Inferior parietal cortex (tissue), 1 donor: ENCODE results near the gene SLC4A3.
"Not testable (repeated sequence)": the region's sequence is repeated elsewhere in the genome, so short reads cannot be mapped to it uniquely, and the experiment has no call there.

Experiments
- DNase-seq: peaks from one replicate; pipeline ENCODE4 v3.0.0-alpha.2; 2016; ENCODE audit errors: extremely low spot score

The SLC4A3 gene

DNA sequence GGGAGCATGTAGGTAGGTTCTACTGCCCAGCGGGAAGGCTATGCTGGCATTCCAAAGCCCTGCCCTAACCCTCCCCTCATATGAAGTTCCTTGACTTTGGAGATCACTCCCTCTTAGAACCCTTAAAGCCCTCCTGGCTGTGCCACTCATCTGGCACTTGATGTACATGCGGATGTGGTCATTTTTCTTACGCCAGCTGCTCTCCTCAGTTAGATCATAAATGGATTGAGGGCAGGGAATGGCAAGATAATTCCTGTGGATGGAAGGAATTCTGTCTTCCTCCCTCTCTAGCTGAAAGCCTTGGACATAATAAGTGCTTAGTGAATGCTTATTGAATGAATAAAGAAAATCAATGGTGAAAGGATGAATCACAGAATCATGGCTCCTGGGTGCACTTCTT is 51.6 kb downstream of the SLC4A3 start:
- DNase-seq = no peak

DNA sequence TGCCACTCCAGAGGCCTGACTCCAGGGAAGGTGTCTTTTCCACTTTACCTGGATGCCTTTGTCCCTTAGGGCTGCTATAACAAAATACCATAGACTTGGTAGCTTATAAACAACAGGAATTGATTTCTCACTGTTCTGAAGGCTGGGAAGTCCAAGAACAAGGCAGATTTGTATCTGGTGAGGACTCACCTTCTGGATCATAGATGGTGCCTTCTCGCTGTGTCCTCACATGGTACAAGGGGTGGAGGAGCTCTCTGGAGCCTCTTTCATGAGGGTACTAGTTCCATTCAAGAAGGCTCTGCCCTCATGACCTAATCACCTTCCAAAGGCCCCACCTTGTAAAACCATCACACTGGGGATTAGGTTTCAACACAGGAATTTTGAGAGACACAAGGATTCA is 52.1 kb downstream of the SLC4A3 start:
- DNase-seq = no peak

DNA sequence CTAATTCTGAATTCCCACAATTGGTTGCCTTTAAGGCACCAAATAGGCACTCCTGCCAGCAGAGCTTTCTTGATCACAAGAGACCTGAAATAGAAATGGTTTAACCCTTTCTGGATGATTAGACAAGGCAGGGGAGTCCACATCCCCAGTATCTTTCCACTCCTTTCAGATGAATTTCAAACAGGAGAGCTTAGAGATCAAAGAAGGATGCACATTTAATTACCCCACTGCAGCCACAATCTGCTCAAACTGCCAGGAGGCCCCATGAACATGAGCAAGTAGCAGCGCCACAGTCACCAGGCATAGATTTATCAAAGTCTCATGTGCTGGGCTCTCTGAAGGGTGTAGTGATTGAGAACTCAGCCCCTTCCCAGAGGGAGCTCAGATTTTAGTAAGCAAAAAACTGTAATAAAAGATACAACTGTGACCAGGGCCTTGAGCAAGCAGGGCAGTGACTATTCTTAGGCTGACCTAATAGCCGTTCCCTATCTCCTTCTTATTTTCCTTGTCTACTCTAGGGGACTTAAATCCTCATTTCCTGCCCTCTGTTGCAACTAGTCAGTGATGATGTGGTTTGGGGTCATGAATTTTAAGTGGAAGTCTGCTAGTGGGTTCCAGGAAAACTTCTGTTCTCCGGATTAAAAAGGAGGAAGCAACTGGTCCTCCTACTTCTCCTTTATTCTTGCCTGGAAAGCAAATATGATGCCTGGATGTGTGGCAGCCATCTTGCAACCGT is 53.7 kb downstream of the SLC4A3 start:
- no peak for DNase-seq

DNA sequence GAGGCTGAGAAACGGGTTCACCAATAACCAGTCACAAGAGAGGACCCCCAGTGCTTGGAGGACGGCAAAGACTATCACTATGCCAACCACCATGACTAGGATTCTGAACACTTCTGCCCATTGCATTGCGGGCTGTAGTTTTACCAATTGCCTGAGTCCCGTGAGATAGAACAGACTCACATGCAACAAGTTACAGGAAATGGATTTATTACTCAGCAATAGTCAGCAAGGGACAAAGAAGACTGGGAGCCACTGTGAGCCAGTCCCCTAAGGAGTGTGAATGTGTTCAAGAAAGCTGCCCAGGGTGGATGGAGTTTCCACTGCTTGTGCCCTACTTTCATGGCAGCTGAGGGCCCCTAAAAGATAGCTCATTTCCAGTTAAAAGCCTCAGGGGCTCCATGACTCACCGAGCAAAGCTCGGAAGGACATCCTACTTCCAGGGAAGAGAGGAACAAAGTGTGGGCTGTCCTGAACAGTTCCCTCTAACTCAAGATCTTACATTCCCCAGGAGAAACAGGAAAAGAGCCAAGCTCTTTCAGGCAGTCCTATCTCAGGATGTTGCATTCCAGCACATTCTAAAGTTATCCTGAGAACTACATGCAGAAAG is 54.4 kb downstream of the SLC4A3 start:
- DNase-seq = no peak

DNA sequence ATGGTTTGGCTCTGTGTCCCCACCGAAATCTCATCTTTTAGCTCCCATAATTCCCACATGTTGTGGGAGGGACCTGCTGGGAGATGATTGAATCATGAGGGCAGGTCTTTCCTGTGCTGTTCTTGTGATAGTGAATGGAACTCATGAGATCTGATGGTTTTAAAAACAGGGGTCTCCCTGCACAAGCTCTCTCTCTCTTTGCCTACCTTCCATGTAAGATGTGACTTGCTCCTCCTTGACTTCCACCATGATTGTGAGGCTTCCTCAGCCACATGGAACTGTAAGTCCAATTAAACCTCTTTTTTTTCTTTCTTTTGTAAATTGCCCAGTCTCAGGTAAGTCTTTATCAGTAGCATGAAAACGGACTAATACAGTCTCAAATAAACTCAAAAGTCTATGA is 56.0 kb downstream of the SLC4A3 start:
- DNase-seq = not testable (repeated sequence)

DNA sequence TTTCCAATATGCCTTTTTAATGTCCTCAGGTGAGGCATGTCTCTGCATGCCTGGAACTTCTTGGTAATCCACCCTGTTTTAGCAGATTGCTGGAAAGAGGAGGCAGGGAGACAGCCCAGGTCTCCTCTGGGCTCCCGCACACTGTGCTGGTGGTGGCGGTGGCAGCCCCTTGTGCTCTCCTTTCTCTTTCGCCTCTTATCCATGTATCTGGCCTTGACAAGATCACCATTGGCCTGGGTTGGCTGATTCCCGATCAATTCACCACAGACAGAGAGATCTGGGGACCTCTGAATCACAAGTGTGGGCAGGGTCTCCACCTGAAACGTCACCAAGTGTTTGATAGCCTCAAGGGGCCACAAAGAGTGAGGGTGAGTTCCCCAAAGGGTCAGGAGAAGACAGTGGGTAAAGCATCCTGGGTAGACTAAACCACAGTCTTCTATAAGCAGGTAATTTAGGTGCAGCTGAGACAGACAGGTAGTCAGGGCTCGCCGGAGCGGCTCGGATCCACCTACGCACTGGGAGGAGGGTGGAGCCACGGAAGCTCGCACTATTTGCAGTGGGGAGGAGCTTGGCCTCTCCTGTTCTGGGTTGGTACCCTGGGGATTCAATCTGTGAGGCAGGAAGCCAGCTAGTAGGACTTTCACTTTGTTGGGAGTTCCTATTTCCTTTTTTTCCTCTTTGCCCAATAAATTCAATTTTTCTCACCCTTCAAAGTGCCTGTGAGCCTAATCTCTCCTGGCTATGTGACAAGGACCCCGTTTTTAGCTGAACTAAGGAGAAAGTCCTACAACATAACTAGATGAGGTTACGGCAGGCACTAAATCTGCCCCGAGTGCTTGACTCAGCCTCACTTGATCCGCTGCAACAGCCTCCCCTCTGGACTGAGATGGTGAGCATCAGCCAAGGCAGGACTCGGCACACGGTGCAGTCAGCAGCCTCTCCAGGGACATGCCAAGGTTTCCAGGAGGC is 57.6 kb downstream of the SLC4A3 start:
- no peak for DNase-seq

DNA sequence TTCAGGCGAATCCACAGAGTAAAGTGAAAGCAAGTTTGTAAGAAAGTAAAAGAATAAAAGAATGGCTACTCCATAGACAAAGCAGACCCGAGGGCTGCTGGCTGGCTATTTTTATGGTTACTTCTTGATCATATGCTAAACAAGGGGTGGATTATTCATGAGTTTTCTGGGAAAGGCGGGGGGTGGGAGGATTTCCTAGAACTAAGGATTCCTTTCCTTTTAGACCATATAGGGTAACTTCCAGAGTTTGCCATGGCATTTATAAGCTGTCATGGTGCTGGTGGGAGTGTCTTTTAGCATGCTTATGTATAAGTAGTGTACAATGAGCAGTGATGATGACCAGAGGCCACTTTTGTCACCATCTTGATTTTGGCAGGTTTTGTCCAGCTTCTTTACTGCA is 59.8 kb downstream of the SLC4A3 start:
- no peak for DNase-seq

DNA sequence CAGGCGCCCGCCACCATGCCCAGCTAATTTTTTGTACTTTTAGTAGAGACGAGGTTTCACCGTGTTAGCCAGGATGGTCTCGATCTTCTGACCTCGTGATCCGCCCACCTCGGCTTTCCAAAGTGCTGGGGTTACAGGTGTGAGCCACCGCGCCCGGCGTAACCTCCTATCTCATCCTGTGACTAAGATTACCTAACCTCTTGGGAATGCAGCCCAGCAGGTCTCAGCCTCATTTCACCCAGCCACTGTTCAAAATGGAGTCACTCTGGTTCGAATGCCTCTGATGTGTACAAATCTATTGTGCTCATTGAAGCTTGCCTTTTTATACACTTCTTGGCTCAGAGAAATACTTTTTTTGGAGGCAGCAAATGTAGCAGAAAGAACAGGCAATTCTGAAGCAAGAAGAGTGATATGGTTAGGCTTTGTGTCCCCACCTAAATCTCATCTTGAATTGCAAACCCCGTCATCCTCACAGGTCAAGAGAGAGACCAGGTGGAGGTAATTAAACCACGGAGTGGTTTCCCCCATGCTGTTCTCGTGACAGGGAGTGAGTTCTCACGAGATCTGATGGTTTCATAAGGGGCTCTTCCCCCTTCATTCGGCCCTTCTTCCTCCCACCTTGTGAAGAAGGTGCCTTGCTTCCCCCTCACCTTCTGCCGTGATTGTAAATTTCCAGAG is 60.6 kb downstream of the SLC4A3 start:
- no peak for DNase-seq

DNA sequence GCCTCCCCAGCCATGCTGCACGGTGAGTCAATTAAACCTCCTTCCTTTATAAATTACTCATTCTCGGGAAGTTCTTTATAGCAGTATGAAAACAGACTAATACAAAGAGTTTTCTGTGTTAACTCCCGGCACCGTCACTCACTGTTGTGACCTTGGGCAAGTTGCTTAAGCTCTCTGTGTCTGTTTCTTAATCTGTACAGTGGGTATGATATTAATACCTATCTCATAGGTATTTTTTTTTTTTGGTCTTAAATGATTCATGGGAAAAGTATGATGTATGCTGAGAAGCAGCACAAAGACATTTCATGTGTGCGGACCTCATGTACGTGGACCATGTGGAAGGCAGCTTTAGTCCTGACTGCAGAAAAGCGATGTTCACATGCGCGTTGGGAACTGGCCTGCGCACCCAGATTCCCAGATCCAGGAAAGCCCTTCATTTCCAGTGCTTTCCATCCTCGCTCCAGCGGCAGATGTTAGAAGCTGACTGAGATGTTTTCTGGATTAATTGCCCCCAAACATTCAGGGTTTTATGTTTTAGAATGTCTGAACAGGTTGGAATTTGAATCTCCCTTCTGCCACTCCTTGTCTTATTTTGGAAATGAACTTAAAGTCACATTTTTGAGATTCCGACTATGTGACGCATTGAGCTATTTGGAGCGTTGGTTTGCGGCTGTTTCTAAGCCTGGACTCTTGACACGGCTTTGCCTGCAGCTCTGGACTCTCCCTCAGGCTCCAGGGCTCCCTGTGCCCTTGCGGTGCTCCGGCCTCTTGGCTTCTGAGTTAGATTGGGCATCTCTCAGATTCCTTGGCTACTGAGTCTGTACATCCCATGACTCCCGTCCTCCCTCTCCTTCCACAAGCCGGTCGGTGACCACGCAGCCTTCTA is 61.4 kb downstream of the SLC4A3 start:
- DNase-seq = no peak

DNA sequence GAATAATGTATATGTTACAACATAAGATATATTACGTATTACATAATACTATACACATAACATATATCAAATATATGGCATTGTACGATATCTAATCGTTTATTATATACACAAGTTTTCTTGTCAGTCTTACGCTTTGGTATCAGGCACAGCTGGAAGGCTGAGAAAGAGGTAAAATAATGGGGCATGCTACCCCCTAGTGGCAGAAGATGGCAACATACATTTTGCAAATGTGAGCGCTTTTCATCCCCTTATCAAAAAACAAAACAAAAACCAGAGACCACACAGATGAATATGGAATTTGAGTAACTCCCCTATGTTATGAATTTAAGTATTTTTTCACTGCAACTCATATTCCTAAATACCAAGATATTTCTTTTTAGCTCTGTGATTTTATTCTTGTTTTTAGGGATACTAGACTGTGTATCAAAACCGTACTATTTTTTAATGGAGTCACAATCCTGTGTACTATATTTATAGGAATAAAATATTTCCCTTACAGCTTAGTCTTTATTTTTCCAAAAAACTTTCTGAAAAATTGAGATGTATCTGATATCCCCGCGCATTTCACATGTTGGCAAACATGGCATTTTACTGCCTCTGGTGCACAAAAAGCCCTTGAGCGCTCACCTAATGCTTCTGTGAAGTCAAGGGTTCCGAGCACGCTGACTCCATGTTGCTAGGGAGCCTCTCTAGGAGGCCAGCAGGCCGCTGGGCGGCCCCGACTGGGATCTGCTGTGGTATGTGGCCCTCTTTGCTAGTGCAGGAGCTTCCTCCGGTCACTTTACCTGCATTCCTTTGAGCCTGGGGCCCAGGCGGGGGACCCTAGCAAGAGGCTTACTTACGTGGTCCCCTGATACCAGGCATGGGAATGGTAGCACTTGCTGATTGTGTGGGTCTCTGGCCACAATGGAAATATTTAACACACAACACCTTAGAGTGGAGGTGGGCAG is 62.5 kb downstream of the SLC4A3 start:
- DNase-seq = peak; percentile 76

DNA sequence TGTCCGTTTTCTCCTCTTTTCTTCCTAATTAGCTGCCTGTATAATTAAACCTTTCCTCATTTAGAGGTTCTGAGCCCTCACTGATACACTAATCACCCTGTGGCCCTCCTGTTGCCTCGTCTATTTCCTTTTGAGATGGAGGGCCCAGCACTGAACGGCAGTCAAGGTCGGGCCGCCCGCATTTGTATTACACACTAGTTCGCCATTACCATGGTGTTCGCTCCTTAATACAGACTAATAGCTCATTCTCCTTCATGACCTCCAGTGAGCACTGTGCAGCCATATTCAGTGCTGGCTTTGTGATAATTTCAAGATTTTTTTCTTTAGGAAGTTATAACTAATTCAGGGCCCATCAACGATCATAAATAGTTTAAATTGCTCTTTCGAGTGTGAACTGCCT is 64.1 kb downstream of the SLC4A3 start:
- DNase-seq = no peak
